Lung (tissue), 12 donors: ENCODE data around the gene COPS6. TPM values are rescaled to one million over a fixed set of nuclear protein-coding genes. Genes with fewer than 3 reads are reported as not detected.
A peak's percentile ranks its signal among the peaks of the same experiment; 100 is the strongest.

Source experiments
- ATAC-seq: fragments of 200-7000 bp; cut with Tn5 transposase; one replicate; pipeline ENCODE4 v1.9.1; 2020; ENCODE audit warnings: moderate number of reproducible peaks; ENCODE audit not compliant: insufficient read depth, low FRiP score
- DNase-seq, 3 donors: peaks; one replicate each; pipeline ENCODE4 v3.0.0-alpha.2; 2013 to 2017
- H3K27ac ChIP-seq, 2 donors: one replicate each; pipeline ENCODE4 v1.5.1; 2013; ENCODE audit warnings: mild to moderate bottlenecking in 2 of 2, moderate library complexity in 2 of 2, control low read depth in 1 of 2, inconsistent platforms in 1 of 2, low read depth in 1 of 2, low read length in 1 of 2
- H3K27me3 ChIP-seq, 3 donors: one replicate each; pipeline ENCODE4 v1.5.1; 2013; ENCODE audit warnings: low read length in 2 of 3; ENCODE audit not compliant: control insufficient read depth in 3 of 3, insufficient read depth in 3 of 3
- H3K36me3 ChIP-seq, 4 donors: one replicate each; pipeline ENCODE4 v1.5.1; 2013; ENCODE audit warnings: low read length in 4 of 4, mild to moderate bottlenecking in 1 of 4, moderate library complexity in 1 of 4; ENCODE audit not compliant: control insufficient read depth in 4 of 4, insufficient read depth in 4 of 4
- H3K4me1 ChIP-seq, 5 donors: one replicate each; pipeline ENCODE4 v1.5.1; 2013; ENCODE audit warnings: low read length in 5 of 5, mild to moderate bottlenecking in 2 of 5, moderate library complexity in 1 of 5; ENCODE audit not compliant: control insufficient read depth in 5 of 5, insufficient read depth in 5 of 5
- H3K4me3 ChIP-seq: one replicate; pipeline ENCODE4 v1.5.1; 2013; ENCODE audit warnings: mild to moderate bottlenecking, control low read depth, moderate library complexity
- H3K9ac ChIP-seq, 2 donors: one replicate each; pipeline ENCODE4 v1.5.1; 2013; ENCODE audit warnings: low read length in 2 of 2, control low read depth in 1 of 2; ENCODE audit not compliant: insufficient read depth in 1 of 2
- H3K9me3 ChIP-seq, 4 donors: one replicate each; pipeline ENCODE4 v1.5.1; 2013; ENCODE audit warnings: low read length in 3 of 4, mild to moderate bottlenecking in 1 of 4, moderate library complexity in 1 of 4; ENCODE audit not compliant: control insufficient read depth in 4 of 4, insufficient read depth in 3 of 4
- CTCF ChIP-seq: IDR thresholded peaks from 2 replicates; pipeline ENCODE4 v1.5.1; 2012; ENCODE audit warnings: mild to moderate bottlenecking; ENCODE audit errors: control extremely low read depth, extremely low read depth
- WGBS, 2 donors: extraction: QIAGEN DNeasy Blood & Tissue Kit; methylation state at CpG; one replicate each; pipeline ENCODE4 v1.1.7; 2013; 5-methylcytosine and 5-hydroxymethylcytosine counted together
- polyA plus RNA-seq, 2 donors: library from polyadenylated mRNA; stranded (reverse); fragments of 200-250 nt; gene quantifications; one replicate each; pipeline ENCODE4 v1.2.1, GENCODE V29; 2013
- total RNA-seq, 2 donors: library from RNA; depleted of rRNA in 1 of 2; stranded (reverse); fragments of >200 nt in 1 of 2; gene quantifications; one replicate each; pipeline ENCODE4 v1.2.1, GENCODE V29; 2014 to 2021
- donor health status: control.
- donor health status: control.
- donor health status: Bipolar disorder and iron deficiency.
- donor health status: healthy.
- donor health status: DM: yes; HTN: yes; CAD: no.

Gene COPS6
- total and polyA plus RNA-seq, 4 donors, result 66.1 to 108 (median 89.9) TPM

- H3K4me1 ChIP-seq, result peaks cover 0 to 20% (median 6%) of the 10 kb centered on the region in 5 donors
- no peaks in the 10 kb centered on the region for H3K9me3 ChIP-seq
- no peaks in the 10 kb centered on the region for H3K27me3 ChIP-seq
- DNase-seq (peak in 2 of 3 donors; percentile 27 to 33), ATAC-seq (no peak)
- H3K36me3 ChIP-seq, result peaks cover 9 to 34% (median 19%) of the 10 kb centered on the region in 4 donors
- peak overlapping the region; percentile 95 for H3K4me3 ChIP-seq
- H3K27ac ChIP-seq, result peak overlapping the region; percentile 93
- no peak for TF ChIP-seq CTCF
- peak overlapping the region; percentile 87 to 89 for H3K9ac ChIP-seq
- 1% methylated on average over 29 to 34 of the region's 34 CpGs for WGBS, 2 donors
These were observed 7.7 kb upstream of the COPS6 start for GRCh38 chr7:100080907-100081534.

- 0 to 1% methylated on average over 51 to 55 of the region's 55 CpGs for WGBS, 2 donors
- TF ChIP-seq CTCF, result peak; percentile 88
- peak; percentile 93 for ATAC-seq
- Histone ChIP-seq H3K9ac (peak within 1 kb of the TSS; percentile 87 to 89), H3K4me3 (peak within 1 kb of the TSS; percentile 95), H3K36me3 (peaks cover 5 to 32% (median 15%) of the 10 kb centered on the region in 4 donors), H3K9me3 (no peaks in the 10 kb centered on the region), H3K27me3 (no peaks in the 10 kb centered on the region), H3K4me1 (peaks cover 0 to 21% (median 6%) of the 10 kb centered on the region in 5 donors), H3K27ac (peak within 1 kb of the TSS; percentile 93)
- peak; percentile 99 to 100 (median 100) for DNase-seq
These were observed 7.2 kb upstream of the COPS6 start, which contains the start of gene ZNF3 for GRCh38 chr7:100081535-100082102. Gene ZNF3, minus strand, starts transcription at chr7:100081723. Its CDS starts 4,366 bp downstream, at chr7:100077357.

GRCh38 chr7:100082978-100083377 lies 5.8 kb upstream of the COPS6 start:
- no peak for TF ChIP-seq CTCF
- DNase-seq (no peak), ATAC-seq (no peak)
- Histone ChIP-seq H3K9ac (no peak overlapping the region), H3K27ac (peak overlapping the region in 1 of 2 donors; percentile 49), H3K36me3 (peaks cover 0 to 28% (median 9%) of the 10 kb centered on the region in 4 donors), H3K4me1 (peaks cover 0 to 27% (median 6%) of the 10 kb centered on the region in 5 donors), H3K4me3 (no peak overlapping the region), H3K9me3 (no peaks in the 10 kb centered on the region), H3K27me3 (no peaks in the 10 kb centered on the region)
- WGBS, 2 donors, result 51 to 65% methylated on average over 4 of the region's 4 CpGs
